Activated CD4-positive, CD25-positive, alpha-beta regulatory T cell treated with anti-CD3 and anti-CD28 coated beads, Interleukin-2, amount 50 U/mL, for 16 hours (primary cell): ENCODE measurements around the gene TGOLN2.
"Not testable (repeated sequence)": the region's sequence is repeated elsewhere in the genome, so short reads cannot be mapped to it uniquely, and the experiment has no call there.

Experiments used
- DNase-seq: peaks from one replicate; pipeline ENCODE4 v3.0.0-alpha.2; 2020; ENCODE audit warnings: low read depth, low spot score

TGOLN2 gene

GRCh38 chr2:85340034-85340892 is 12.5 kb upstream of the TGOLN2 start:
- no peak for DNase-seq

GRCh38 chr2:85334928-85335327 is 7.1 kb upstream of the TGOLN2 start:
- DNase-seq, result no peak

- DNase-seq, result not testable (repeated sequence)
Measured at GRCh38 chr2:85333877-85334276, 6.1 kb upstream of the TGOLN2 start.

- no peak for DNase-seq
Measured at GRCh38 chr2:85330839-85331636, 3.2 kb upstream of the TGOLN2 start.

- DNase-seq, result not testable (repeated sequence)
Measured at GRCh38 chr2:85329701-85330100, 1.9 kb upstream of the TGOLN2 start.

GRCh38 chr2:85329181-85329651 is 1.4 kb upstream of the TGOLN2 start:
- DNase-seq, result no peak

- peak; percentile 22 for DNase-seq
Measured at GRCh38 chr2:85327160-85327821, 498 bp downstream of the TGOLN2 start.

GRCh38 chr2:85326406-85327159 is 1.2 kb downstream of the TGOLN2 start:
- no peak for DNase-seq

GRCh38 chr2:85325466-85325811 is 2.4 kb downstream of the TGOLN2 start:
- DNase-seq, result no peak

- DNase-seq, result no peak
Measured at GRCh38 chr2:85324639-85325465, 2.9 kb downstream of the TGOLN2 start.

GRCh38 chr2:85323988-85324367 is 3.8 kb downstream of the TGOLN2 start:
- DNase-seq, result not testable (repeated sequence)

GRCh38 chr2:85323351-85323987 is 4.3 kb downstream of the TGOLN2 start:
- DNase-seq, result no peak

- no peak for DNase-seq
Measured at GRCh38 chr2:85319796-85320195, 8.0 kb downstream of the TGOLN2 start.

GRCh38 chr2:85318222-85319074 is 9.3 kb downstream of the TGOLN2 start:
- DNase-seq, result no peak

- DNase-seq, result not testable (repeated sequence)
Measured at GRCh38 chr2:85315921-85316320, 11.9 kb downstream of the TGOLN2 start.

GRCh38 chr2:85314884-85315242 is 12.9 kb downstream of the TGOLN2 start:
- DNase-seq, result no peak

GRCh38 chr2:85312404-85312803 is 15.4 kb downstream of the TGOLN2 start:
- no peak for DNase-seq

GRCh38 chr2:85310330-85310729 is 17.5 kb downstream of the TGOLN2 start:
- no peak for DNase-seq

- DNase-seq, result no peak
Measured at GRCh38 chr2:85309699-85310321, 18.0 kb downstream of the TGOLN2 start.
